HCT116 (cell line): ENCODE measurements around the gene FA2H. TPM values are rescaled to one million over a fixed set of nuclear protein-coding genes. Genes with fewer than 3 reads are reported as not detected.

ENCODE experiments used
- ATAC-seq: fragments of 200-7000 bp; cut with Tn5 transposase; 2 replicates; pipeline ENCODE4 v1.9.1; 2020; ENCODE audit warnings: mild to moderate bottlenecking, moderate library complexity
- BruUV-seq: library from RNA; stranded (reverse); fragments of 400-500 nt; replicated peaks from 2 replicates; lab custom pipeline; 2021; lab: Mats Ljungman, UMichigan
- CTCF ChIA-PET: fragments of 300-600 bp; sonication (Branson Sonifier 250); formaldehyde crosslinking; loops from one replicate; lab custom pipeline; 2021; ENCODE audit warnings: antibody characterized with exemption; lab: Charles Lee
- POLR2A ChIA-PET: fragments of 300-600, 350-600 bp; sonication (Branson Sonifier 250); formaldehyde crosslinking; loops from one replicate; lab custom pipeline; 2021; ENCODE audit warnings: antibody characterized with exemption; lab: Charles Lee
- RAD21 ChIA-PET, 2 experiments: fragments of 300-600 bp; sonication (Branson Sonifier 250); formaldehyde crosslinking; loops; one replicate each; lab custom pipeline; 2023; ENCODE audit warnings: low total read pairs in 2 of 2; ENCODE audit not compliant: uncharacterized antibody in 2 of 2, unreplicated experiment in 2 of 2, low non-redundant PET in 1 of 2; lab: Charles Lee
- DNase-seq: peaks from one replicate; pipeline ENCODE4 v3.0.0-alpha.2; 2010; ENCODE audit warnings: low read depth, low spot score
- H2AFZ ChIP-seq: fragments of 200-600 bp; shearing (Covaris generic), sonication (generic); 2 replicates; pipeline ENCODE4 v1.6.1; 2017; ENCODE audit warnings: low read depth, mixed run types, mixed read lengths, antibody characterized with exemption, low read length; ENCODE audit not compliant: poor library complexity, severe bottlenecking
- H3K27ac ChIP-seq: 2 replicates; pipeline ENCODE4 v1.5.1; 2012; ENCODE audit warnings: low read depth, low read length
- H3K27me3 ChIP-seq: fragments of 200-600 bp; sonication (generic); 2 replicates; pipeline ENCODE4 v1.6.1; 2016; ENCODE audit warnings: mixed run types, low read length, mixed read lengths; ENCODE audit not compliant: insufficient read depth
- H3K36me3 ChIP-seq, 2 experiments: fragments of 200-500 bp in 1 of 2; fragments of 200-600 bp in 1 of 2; sonication (Bioruptor generic) in 1 of 2; sonication (generic) in 1 of 2; 2 replicates each; pipeline versions ENCODE4 v1.5.1 to v1.6.1; 2014 to 2016; ENCODE audit warnings: low read length in 2 of 2, inconsistent platforms in 1 of 2, mixed read lengths in 1 of 2, mixed run types in 1 of 2; ENCODE audit not compliant: insufficient read depth in 2 of 2, control insufficient read depth in 1 of 2
- H3K4me1 ChIP-seq, 2 experiments: fragments of 200-600 bp in 1 of 2; sonication (generic) in 1 of 2; 2 replicates each; pipeline versions ENCODE4 v1.5.1 to v1.6.1; 2012 to 2017; ENCODE audit warnings: low read length in 2 of 2, inconsistent platforms in 1 of 2, mild to moderate bottlenecking in 1 of 2, mixed read lengths in 1 of 2, mixed run types in 1 of 2, moderate library complexity in 1 of 2; ENCODE audit not compliant: insufficient read depth in 2 of 2, control insufficient read depth in 1 of 2
- H3K4me2 ChIP-seq: fragments of 200-600 bp; sonication (generic); 2 replicates; pipeline ENCODE4 v1.6.1; 2017; ENCODE audit warnings: mixed run types, low read length, mixed read lengths
- H3K4me3 ChIP-seq, 2 experiments: fragments of 200-600 bp in 1 of 2; sonication (generic) in 1 of 2; replicated peaks in 1 of 2; 2 replicates each; pipeline ENCODE4 v1.5.1; 2011 to 2016; ENCODE audit warnings: low read length in 2 of 2, control low read depth in 1 of 2, low read depth in 1 of 2, mild to moderate bottlenecking in 1 of 2, mixed read lengths in 1 of 2, mixed run types in 1 of 2
- H3K79me2 ChIP-seq: fragments of 200-600 bp; sonication (generic); 2 replicates; pipeline ENCODE4 v1.6.1; 2017; ENCODE audit warnings: mild to moderate bottlenecking, mixed run types, low read length, moderate library complexity, mixed read lengths; ENCODE audit not compliant: insufficient read depth
- H3K9ac ChIP-seq: fragments of 200-600 bp; sonication (generic); 2 replicates; pipeline ENCODE4 v1.6.1; 2016; ENCODE audit warnings: low read length, mixed read lengths
- H3K9me2 ChIP-seq: fragments of 200-600 bp; sonication (generic), shearing (Covaris generic); 2 replicates; pipeline ENCODE4 v1.6.1; 2017; ENCODE audit warnings: mixed run types, mild to moderate bottlenecking, moderate library complexity; ENCODE audit not compliant: insufficient read depth
- H3K9me3 ChIP-seq, 2 experiments: fragments of 200-500 bp in 1 of 2; fragments of 200-600 bp in 1 of 2; sonication (Bioruptor generic) in 1 of 2; sonication (generic) in 1 of 2; 2 replicates each; pipeline ENCODE4 v1.6.1; 2014 to 2017; ENCODE audit warnings: low read length in 2 of 2, mixed read lengths in 2 of 2, inconsistent platforms in 1 of 2, low read depth in 1 of 2, mild to moderate bottlenecking in 1 of 2, mixed run types in 1 of 2, moderate library complexity in 1 of 2; ENCODE audit not compliant: control insufficient read depth in 1 of 2, insufficient read depth in 1 of 2
- H4K20me1 ChIP-seq: fragments of 200-600 bp; sonication (generic), shearing (Covaris generic); 2 replicates; pipeline ENCODE4 v1.6.1; 2017; ENCODE audit warnings: mixed run types, mild to moderate bottlenecking, moderate library complexity; ENCODE audit not compliant: insufficient read depth
- CBX3 ChIP-seq: IDR thresholded peaks from 2 replicates; pipeline ENCODE4 v1.6.1; 2012; ENCODE audit warnings: low read depth
- ELF1 ChIP-seq: IDR thresholded peaks from 2 replicates; pipeline ENCODE4 v1.6.1; 2012; ENCODE audit warnings: low read depth, borderline replicate concordance
- JUND ChIP-seq: IDR thresholded peaks from 2 replicates; pipeline ENCODE4 v1.6.1; 2012
- POLR2A ChIP-seq: IDR thresholded peaks from 2 replicates; pipeline ENCODE4 v1.7.0; 2011; ENCODE audit warnings: borderline replicate concordance; ENCODE audit not compliant: insufficient read depth, insufficient read length; ENCODE audit errors: extremely low read depth
- POLR2AphosphoS5 ChIP-seq: IDR thresholded peaks from 2 replicates; pipeline ENCODE4 v1.6.1; 2011; ENCODE audit warnings: mild to moderate bottlenecking, low read depth, low read length, moderate library complexity
- RAD21 ChIP-seq: IDR thresholded peaks from 2 replicates; pipeline ENCODE4 v1.6.1; 2012; ENCODE audit warnings: low read depth, mild to moderate bottlenecking
- SIN3A ChIP-seq: IDR thresholded peaks from 2 replicates; pipeline ENCODE4 v1.6.1; 2012; ENCODE audit warnings: low read depth
- SP1 ChIP-seq: IDR thresholded peaks from 2 replicates; pipeline ENCODE4 v1.6.1; 2012; ENCODE audit warnings: low read depth
- SRF ChIP-seq: IDR thresholded peaks from 2 replicates; pipeline ENCODE4 v1.6.1; 2012; ENCODE audit warnings: low read depth
- TCF7L2 ChIP-seq: IDR thresholded peaks from 2 replicates; pipeline ENCODE4 v1.7.0; 2011; ENCODE audit warnings: borderline replicate concordance, inconsistent platforms; ENCODE audit not compliant: insufficient read depth, insufficient read length; ENCODE audit errors: extremely low read depth
- YY1 ChIP-seq: IDR thresholded peaks from 2 replicates; pipeline ENCODE4 v1.6.1; 2011; ENCODE audit warnings: low read length, low read depth, moderate library complexity, mild to moderate bottlenecking; ENCODE audit not compliant: insufficient replicate concordance; ENCODE audit errors: extremely low read depth
- ZFX ChIP-seq: fragments of 450-650 bp; IDR thresholded peaks from 2 replicates; pipeline ENCODE4 v1.6.1; 2017
- intact Hi-C: fragments of 100-400 bp; cut with micrococcal nuclease; formaldehyde crosslinking; loops from 2 replicates; pipeline ENCODE4 v1.10.0; 2022
- total RNA-seq: library from RNA; stranded (reverse); gene quantifications from one replicate; pipeline ENCODE4 v1.2.1, GENCODE V29; 2021; ENCODE audit not compliant: unreplicated experiment
- TF ChIP-seq, protein P1 (sequence below): IDR thresholded peaks from 2 replicates; pipeline ENCODE4 v1.6.1; 2012
- TF ChIP-seq, protein P2 (sequence below), 3 experiments: fragments of 200-600 bp in 1 of 3; sonication (generic) in 1 of 3; IDR thresholded peaks in 2 of 3; conservative IDR thresholded peaks in 1 of 3; 2 replicates each; pipeline ENCODE4 v1.5.1; 2012 to 2017; ENCODE audit warnings: low read depth in 2 of 3, low read length in 2 of 3, antibody characterized with exemption in 1 of 3, borderline replicate concordance in 1 of 3, control low read depth in 1 of 3, mild to moderate bottlenecking in 1 of 3, mixed read lengths in 1 of 3, mixed run types in 1 of 3, moderate library complexity in 1 of 3; ENCODE audit not compliant: insufficient read depth in 1 of 3

FA2H gene
- total RNA-seq, 1 experiment from 2014 or later, result 11.1 TPM

DNA sequence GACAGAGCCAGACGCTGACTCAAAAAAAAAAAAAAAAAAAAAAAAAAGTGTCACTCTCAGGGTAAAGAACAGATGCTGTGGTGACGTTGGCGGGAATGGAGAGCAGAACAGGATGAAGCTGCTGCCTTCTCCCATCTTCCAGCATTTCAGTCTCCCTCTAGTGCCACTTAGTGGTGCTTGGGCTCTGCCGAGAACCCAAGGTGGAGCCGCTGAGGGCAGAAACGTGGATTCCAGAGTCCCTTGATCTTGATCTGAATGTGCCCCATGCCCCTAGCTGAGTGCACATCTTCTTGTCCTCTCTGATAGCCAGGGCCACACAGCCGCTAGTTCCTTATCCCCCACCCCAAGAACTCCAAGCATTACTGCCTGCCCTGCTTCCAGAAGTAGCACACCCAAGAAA is 43.2 kb upstream of the FA2H start:
- H3K27ac ChIP-seq, result no peak overlapping the region
- no peak overlapping the region for H2AFZ ChIP-seq
- H3K9me3 ChIP-seq, result no peaks in the 10 kb centered on the region
- ChIA-PET POLR2A (no interaction called here), CTCF (interaction anchor here (0.8 to 1.7 kb wide), 2 partner anchors 45 to 293 kb away, joined by 4 read pairs; no protein-coding TSS in a partner anchor), RAD21 (interaction anchor here in 1 of 2 experiments (0.5 kb wide), 1 partner anchor 332 kb away, joined by 4 read pairs; no protein-coding TSS in a partner anchor)
- ATAC-seq (no peak), DNase-seq (no peak)
- H3K27me3 ChIP-seq, result no peaks in the 10 kb centered on the region
- no peaks in the 10 kb centered on the region for H3K36me3 ChIP-seq
- no peaks in the 10 kb centered on the region for H3K9me2 ChIP-seq
- H3K4me1 ChIP-seq, result peaks cover 0 to 7% of the 10 kb centered on the region in 2 experiments; a peak in 2 of 4 replicates
- H4K20me1 ChIP-seq, result no peaks in the 10 kb centered on the region
- H3K9ac ChIP-seq, result no peak overlapping the region
- H3K4me2 ChIP-seq, result no peak overlapping the region
- BruUV-seq, result no TSS peak
- no peak for TF ChIP-seq ELF1
- H3K79me2 ChIP-seq, result no peaks in the 10 kb centered on the region
- no peak overlapping the region for H3K4me3 ChIP-seq
- intact Hi-C loops, result loop anchor here (10.0 kb wide), 1 partner anchor 297 kb away; the partner anchor contains the start of gene LDHD

GRCh38 chr16:74813109-74813641 is 38.6 kb upstream of the FA2H start:
- Histone ChIP-seq H4K20me1 (no peaks in the 10 kb centered on the region), H3K27ac (no peak overlapping the region), H3K4me1 (peaks cover 0 to 10% of the 10 kb centered on the region in 2 experiments; a peak in 2 of 4 replicates), H3K9ac (peak overlapping the region; percentile 36; the same call in 1 of the 2 replicates), H2AFZ (peak overlapping the region; percentile 100), H3K4me2 (peak overlapping the region; percentile 67), H3K36me3 (no peaks in the 10 kb centered on the region), H3K27me3 (no peaks in the 10 kb centered on the region), H3K9me2 (no peaks in the 10 kb centered on the region), H3K4me3 (0 out of 4 replicates have a peak overlapping the region, but pooled peaks of 1 of the 2 experiments have one; percentile 15), H3K79me2 (no peaks in the 10 kb centered on the region), H3K9me3 (no peaks in the 10 kb centered on the region)
- ChIA-PET CTCF (interaction anchor here (0.7 to 3.0 kb wide), 10 partner anchors 9 to 318 kb away, joined by 3 to 19 read pairs (median 5); partner anchors contain the start of gene FA2H), POLR2A (no interaction called here), RAD21 (interaction anchor here in 1 of 2 experiments (0.6 kb wide), 1 partner anchor 49 kb away, joined by 5 read pairs; no protein-coding TSS in a partner anchor)
- DNase-seq (peak; percentile 76), ATAC-seq (peak; percentile 100)
- intact Hi-C loops, result loop anchor here (1.0 to 10.0 kb wide), 3 partner anchors 49 to 302 kb away; partner anchors contain the start of gene LDHD
- BruUV-seq, result no TSS peak
- TF ChIP-seq SIN3A (no peak), ZFX (peak; percentile 44; the same call in 1 of the 2 replicates), RAD21 (peak; percentile 95), POLR2AphosphoS5 (no peak), SP1 (no peak), TCF7L2 (no peak), YY1 (peak; percentile 73), SRF (no peak), POLR2A (no peak), CBX3 (peak; percentile 47; the same call in 1 of the 2 replicates), JUND (no peak)
- TF ChIP-seq, protein P1, sequence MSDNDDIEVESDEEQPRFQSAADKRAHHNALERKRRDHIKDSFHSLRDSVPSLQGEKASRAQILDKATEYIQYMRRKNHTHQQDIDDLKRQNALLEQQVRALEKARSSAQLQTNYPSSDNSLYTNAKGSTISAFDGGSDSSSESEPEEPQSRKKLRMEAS, result peak; percentile 59; the same call in 1 of the 2 replicates
- TF ChIP-seq, protein P2, sequence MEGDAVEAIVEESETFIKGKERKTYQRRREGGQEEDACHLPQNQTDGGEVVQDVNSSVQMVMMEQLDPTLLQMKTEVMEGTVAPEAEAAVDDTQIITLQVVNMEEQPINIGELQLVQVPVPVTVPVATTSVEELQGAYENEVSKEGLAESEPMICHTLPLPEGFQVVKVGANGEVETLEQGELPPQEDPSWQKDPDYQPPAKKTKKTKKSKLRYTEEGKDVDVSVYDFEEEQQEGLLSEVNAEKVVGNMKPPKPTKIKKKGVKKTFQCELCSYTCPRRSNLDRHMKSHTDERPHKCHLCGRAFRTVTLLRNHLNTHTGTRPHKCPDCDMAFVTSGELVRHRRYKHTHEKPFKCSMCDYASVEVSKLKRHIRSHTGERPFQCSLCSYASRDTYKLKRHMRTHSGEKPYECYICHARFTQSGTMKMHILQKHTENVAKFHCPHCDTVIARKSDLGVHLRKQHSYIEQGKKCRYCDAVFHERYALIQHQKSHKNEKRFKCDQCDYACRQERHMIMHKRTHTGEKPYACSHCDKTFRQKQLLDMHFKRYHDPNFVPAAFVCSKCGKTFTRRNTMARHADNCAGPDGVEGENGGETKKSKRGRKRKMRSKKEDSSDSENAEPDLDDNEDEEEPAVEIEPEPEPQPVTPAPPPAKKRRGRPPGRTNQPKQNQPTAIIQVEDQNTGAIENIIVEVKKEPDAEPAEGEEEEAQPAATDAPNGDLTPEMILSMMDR (IDR thresholded peaks at IDR 0.05 in 2 of 3, conservative IDR thresholded peaks at IDR 0.05 in 1 of 3; ENCODE audit: borderline replicate concordance in 1 of 3, insufficient read depth in 1 of 3, low read depth in 2 of 3, low read length in 2 of 3), result peak; percentile 92 to 99 (median 98)
